GM21619 (cell line): Measurements from ENCODE around the gene HECTD1.
"Not testable (repeated sequence)": the region's sequence is repeated elsewhere in the genome, so short reads cannot be mapped to it uniquely, and the experiment has no call there.

Source experiments
- ATAC-seq: cut with Tn5 transposase; IDR thresholded peaks from one replicate; pipeline ENCODE4 v1.9.1; 2021; ENCODE audit not compliant: unreplicated experiment

HECTD1 gene

DNA sequence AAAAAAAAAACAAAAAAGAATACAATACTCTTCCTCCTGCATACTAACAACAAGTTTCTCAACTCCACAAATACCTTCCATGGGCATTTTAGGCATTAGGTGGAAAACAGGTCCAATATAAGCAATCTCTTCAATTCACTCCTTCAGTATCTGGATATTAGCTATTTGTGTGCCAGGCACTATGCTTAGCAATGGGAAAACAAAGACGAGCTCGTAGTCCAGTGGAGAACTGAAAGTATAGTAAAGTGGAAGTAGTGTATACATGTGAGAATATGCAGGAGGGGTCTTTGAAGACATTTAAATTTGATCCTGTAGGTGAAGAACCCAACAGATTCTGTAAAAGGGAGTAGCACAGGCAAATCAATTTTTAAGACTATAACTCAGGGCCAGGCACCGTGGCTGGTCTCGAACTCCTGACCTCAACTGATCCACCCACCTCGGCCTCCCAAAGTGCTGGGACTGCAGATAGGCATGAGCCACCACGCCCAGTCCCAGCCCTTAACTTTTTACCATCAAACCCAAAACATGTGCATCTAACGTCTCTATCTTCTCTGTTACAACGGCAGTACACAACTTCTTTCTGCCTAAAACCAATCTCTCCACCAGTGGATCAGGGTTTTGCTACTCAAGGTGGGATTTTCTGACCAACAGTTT is 10.6 kb downstream of the HECTD1 start:
- no peak for ATAC-seq

DNA sequence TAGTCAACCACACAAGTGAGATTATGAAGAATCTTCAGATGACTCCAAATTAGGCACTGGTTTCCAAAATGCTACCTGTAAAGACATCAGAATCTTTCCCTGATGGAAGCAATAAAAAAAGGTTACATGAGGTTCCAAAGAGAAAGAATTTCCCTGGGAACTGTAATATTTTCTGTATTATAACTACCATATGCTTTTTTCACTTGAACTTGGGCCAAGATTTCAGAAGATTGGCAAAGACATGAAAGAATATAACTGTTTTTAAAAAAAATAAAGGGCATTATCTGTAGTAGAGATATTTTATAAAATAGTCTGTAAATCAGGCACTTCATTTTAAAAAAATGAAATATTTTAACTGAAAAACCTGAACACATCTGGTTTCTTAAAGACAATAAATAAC is 12.9 kb downstream of the HECTD1 start:
- no peak for ATAC-seq

DNA sequence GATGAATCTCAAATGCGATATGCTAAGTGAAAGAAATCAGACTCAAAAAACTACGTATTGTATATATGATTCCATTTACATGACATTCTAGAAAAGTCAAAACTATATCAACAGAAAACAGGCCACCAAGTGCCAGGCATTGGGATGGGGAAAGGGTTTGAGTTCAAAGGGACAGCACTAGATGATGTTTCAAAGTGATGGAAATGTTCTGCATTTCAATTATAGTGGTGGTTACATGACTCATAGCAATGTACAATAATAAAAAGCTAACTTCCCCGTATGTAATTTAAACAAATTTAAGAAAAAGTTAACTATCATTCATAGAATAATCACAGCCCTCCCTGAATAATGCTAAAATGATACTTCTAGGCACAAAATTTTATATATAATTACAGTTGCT is 13.5 kb downstream of the HECTD1 start:
- ATAC-seq, result no peak

DNA sequence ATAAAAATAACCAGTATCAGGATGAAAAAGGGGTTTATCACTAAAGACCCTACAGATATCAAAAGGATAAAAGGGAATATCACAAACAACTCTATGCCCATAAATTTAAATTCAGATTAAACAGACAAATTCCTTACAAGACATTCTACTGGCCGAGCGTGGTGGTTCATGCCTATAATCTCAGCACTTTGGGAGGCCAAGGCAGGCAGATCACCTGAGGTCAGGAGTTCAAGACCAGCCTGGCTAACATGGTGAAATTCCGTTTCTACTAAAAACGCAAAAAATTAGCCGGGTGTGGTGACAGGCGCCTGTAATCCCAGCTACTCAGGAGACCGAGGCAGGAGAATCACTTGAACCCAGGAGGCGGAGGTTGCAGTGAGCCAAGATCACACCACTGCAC is 15.0 kb downstream of the HECTD1 start:
- not testable (repeated sequence) for ATAC-seq

DNA sequence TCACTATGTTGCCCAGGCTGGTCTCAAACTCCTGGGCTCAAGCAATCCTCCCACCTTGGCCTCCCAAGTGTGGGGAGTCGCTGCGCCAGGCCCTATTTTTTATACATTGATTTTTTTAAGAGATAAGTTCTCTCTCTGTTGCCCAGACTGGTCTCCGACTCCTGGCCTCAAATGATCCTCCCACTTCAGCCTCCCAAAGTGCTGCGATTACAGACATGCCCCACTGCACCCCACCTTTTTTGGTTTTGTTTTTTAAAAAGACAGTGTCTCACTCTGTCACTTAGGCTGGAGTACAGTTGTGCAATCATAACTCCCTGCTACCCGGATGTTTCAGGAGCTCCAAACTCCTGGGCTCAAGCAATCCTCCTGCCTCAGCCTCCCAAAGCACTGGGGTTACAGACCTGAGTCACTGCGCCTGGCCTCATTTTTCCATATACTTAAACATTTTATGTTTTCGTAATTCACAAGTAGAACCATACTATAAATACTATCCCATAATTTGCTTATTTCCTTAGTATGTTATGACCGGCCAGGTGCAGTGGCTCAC is 16.8 kb downstream of the HECTD1 start:
- no peak for ATAC-seq

DNA sequence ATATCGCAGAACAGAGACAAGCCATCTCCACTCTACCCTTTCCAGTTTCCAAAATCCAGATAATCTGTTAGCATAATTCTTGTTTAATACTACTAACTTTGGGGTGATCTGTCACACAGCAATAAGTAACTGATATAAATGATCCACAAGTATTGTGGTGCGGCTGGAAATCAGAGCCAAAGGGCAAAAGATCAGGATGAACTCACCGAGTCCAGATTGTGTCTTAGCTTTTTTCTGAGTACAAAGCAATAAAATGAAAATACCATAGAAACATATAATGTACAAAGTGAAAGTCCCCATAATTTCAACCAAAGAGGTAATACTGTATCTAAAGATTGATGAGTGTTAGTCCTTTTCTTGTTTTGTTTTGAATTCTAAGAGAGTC is 17.4 kb downstream of the HECTD1 start:
- ATAC-seq, result no peak

DNA sequence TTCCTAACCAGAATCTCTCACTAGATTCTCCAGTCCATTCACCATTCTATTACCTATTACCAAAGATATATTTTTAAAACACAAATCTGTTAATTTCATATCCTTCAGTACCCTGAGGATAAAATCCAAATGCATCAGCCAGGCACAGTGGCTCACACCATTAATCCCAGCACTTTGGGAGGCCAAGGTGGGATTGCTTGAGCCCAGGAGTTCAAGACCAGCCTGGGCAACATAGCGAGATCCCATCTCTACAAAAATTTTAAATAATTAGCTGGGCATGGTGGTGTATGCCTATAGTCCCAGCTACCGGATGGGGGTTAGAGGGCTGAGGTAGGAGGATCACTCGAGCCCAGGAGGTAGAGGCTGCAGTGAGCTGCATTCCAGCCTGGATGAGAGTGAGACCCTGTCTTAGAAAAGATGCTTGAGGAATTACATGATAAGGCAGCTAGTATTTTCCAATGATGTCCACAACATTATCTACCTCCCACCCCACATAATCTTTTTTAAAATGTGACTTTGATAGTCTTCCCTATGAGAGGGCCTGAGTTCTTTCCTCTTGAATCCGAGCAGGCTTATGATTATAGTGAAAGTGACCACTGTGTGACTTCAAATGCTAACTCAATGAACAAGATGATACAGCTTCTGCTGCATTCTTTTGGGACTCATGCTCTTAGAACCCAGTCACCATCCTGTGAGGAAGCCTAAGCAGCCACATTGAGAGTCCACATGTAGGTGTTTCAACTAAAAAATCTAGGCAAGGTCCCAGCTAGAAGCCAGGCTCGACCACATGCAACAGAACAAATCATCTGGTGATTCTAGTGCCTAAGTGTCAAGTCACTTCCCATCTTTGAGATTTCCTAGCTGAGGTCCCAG is 18.0 kb downstream of the HECTD1 start:
- no peak for ATAC-seq

DNA sequence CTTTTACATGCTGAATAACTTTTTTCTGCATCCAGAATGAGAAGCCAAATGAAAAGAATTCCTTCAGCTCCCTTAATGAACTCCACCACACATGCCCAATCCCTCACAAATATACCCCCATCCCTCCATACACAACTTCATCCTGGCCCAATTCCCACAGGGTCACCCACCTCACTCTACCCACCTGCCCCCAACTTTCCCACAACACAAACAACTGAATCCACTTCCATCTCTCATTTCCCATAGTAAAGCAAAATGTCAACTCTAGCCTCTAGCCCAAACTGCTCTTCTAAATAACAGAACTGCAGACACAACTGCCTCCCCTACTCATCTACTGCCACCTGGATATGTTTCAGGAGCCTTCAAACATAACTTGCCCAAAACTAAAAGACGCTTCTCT is 18.8 kb downstream of the HECTD1 start:
- no peak for ATAC-seq

DNA sequence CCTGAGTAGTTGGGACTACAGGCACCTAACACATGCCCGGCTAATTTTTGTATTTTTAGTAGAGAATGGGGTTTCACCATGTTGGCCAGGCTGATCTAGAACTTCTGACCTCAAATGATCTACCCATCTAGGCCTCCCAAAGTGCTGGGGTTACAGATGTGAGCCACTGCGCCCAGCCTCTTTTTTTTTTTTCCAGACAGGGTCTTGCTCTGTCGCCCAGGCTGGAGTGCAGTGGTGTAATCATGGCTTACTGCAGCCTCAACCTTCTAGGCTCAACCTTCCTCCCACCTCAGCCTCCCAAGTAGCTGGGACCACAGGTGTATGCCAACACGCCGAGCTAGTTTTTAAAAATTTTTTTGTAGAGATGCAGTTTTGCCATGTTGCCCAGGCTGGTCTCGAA is 25.6 kb downstream of the HECTD1 start:
- ATAC-seq, result not testable (repeated sequence)

DNA sequence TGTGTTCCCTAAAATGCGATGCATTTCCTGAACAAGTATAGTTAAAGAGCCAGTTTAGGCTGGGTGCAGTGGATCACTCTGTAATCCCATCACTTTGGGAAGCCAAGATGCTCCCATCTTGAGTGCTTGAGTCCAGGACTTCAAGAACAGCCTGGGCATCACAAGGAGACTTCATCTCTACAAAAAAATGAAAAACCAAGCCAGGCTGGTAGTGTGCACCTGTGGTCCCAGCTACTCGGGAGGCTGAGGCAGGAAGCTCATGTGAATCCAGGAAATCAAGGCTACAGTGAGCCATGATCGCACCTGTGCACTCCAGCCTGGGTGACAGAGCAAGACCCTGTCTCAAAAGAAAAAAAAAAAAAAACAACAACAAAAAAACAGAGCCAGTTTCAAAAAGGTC is 26.3 kb downstream of the HECTD1 start:
- no peak for ATAC-seq

DNA sequence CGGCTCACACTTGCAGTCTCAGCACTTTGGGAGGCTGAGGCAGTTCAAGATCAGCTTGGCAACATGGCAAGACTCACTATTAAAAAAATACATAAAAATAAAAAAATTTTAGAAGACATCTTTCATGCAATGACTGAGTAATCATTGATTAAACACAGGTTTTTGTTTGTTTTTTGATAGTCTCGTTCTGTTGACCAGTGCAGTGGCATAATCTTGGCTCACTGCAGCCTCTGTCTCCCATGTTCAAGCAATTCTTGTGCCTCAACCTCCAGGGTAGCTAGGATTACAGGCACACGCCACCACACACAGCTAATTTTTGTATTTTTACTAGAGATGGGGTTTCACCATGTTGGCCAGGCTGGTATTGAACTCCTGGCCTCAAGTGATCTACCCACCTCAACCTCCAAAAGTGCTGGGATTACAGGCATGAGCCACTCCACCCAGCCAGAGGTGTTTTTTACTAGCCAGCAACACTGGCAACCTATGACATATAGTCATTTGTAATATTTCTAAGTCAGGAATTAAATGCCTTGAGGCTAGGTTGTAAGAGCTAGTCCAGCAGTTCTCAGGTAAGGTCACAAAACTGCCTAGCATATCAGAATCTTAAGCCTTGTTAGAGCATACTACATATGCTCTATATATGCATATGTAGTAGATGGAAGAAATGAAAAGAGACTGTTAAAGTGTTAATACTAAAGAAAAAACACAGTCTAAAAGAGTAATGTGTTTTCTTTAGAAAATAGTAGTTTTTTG is 27.1 kb downstream of the HECTD1 start:
- ATAC-seq, result no peak

DNA sequence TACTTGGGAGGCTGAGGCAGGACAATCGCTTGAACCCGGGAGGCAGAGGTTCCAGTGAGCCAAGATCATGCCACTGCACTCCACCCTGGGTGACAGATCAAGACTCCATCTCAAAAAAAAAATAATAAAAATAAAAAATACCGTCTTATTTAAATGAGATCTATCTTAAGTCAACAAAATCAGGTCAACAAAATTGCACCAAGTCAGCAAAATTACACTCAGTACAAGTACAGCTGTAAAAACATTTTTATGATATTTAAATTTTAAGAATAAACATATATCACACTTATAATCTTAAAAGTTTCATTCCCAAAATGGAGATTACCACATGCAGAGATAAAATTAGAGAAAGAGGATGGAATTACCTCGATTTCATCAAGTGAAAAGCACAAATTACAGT is 33.2 kb downstream of the HECTD1 start:
- ATAC-seq, result no peak

DNA sequence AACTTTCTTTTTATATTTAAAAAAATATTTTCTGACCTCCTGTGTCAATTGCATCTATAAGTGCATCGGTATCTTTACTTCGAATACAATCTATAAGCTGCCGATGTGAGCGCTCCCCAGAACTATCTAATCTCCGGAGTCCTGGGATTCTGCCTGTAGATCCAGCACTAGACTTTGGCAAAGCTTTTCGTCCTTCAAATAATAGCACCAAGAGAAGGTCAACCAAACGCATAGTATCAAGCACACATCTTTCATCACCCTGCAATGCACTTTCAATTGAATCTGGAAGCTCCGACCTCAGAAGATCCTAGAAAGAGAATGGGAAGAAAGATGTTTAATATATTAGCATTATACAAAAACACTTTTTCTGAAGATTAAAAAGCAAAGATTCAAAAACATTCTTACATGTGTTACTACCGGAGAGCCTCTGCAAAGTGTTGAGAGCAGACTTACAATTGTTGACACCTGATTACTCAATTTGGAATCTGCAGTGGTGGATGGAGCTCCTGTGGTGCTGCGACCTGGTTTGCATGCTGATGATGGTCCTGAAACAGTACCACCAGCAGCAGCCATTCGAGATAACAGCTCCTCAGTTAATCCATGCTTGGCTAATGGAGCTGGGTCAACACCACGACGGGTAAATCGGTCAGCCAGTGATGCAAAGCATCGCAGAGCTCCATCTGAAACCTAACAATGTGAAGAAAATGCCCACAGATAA is 34.3 kb downstream of the HECTD1 start:
- ATAC-seq, result no peak

DNA sequence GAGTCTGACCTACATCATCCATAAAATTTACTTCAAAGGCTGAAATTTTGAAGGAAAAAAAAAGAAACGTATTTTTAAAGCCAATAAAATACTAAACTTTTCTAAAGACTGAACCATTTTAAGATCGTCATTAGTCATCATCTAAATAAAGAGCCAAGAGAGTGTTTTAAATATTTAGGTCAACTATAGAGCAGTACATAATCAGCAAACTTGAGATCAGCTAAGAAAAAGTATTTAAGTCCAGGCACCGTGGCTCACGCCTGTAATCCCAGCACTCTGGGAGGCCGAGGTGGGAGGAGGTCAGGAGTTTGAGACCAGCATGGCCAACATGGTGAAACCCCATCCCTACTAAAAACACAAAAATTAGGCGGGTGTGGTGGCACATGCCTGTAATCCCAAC is 35.5 kb downstream of the HECTD1 start:
- ATAC-seq, result no peak

DNA sequence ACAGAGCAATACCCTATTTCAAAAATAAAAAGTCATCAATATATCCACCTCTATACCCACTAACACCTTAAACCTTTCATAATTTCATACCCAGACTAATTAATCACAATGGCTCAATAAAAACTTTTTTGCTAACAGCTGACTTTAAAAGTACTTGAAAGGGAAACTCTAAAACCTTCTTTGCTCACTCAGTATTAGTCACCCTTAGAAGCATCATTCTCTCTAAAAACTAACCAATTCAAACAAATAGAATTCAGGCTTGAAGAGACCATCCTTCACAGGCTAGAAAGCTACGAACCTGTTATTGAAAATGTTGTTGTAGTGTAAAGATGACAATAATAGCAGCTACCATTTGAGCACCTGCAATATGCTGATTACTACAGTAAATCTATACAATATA is 37.2 kb downstream of the HECTD1 start:
- ATAC-seq, result no peak

DNA sequence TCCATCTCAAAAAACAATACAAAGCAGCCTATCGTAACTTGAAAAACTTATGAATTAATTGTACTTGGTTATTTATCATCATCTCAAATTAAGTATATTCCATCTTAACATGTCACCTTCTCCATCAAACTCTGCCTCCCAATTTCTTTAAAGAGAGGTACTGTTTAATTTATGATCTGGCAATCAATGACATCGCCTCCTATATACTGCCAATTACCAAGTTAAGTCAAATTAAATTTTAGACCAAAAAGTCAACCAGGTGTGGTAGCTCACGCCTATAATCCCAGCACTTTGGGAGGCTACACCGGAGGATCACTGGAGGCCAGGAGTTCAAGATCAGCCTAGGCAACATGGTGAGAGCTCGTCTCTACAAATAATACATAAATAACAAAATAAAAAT is 37.7 kb downstream of the HECTD1 start:
- ATAC-seq, result no peak

DNA sequence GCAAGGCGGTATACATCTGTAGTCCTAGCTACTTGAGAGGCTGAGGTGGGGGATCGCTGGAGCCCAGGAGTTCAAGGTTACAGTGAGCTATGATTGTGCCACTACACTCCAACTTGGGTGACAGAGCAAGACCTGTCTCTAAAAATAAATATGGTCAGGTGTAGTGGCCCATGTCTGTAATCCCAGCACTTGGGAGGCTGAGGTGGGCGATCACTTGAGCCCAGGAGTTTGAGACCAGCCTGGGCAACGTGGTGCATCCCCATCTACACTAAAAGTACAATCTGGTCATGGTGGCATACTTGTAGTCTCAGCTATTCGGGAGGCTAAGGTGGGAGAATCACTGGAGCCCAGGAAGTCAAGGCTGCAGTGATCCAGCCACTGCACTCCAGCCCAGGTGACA is 40.6 kb downstream of the HECTD1 start:
- ATAC-seq, result no peak

DNA sequence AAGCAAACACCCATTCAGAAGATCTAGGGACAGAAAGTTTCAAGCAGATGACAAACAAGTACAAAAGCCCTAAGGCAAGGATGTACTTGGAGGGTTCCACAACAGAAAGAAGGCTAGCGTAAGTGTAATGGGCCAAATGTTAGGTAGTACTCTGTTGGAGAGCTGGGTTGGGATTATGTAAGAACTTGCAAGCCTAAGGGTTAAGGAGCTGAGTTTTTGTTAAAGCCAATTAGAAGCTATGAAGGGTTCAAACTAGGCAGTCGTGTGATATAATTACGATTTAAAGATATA is 41.4 kb downstream of the HECTD1 start:
- ATAC-seq, result no peak

DNA sequence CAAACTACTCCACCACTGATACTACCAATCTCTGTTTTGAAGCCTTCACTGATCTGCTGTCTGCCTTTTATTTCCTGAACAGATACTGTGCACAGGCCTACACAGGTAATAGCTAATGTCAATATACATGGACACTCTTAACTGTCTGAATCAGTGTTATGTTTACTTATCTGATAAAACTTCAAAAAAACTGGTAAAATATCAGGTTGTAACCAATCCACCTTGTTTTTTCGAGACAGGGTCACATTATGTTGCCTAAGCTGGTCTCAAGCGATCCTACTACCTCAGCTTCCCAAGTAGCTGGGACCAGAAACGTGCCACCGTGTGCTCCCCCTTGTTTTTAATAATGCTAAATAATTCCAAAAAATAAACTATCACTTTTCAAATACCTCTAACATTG is 43.5 kb downstream of the HECTD1 start:
- no peak for ATAC-seq

DNA sequence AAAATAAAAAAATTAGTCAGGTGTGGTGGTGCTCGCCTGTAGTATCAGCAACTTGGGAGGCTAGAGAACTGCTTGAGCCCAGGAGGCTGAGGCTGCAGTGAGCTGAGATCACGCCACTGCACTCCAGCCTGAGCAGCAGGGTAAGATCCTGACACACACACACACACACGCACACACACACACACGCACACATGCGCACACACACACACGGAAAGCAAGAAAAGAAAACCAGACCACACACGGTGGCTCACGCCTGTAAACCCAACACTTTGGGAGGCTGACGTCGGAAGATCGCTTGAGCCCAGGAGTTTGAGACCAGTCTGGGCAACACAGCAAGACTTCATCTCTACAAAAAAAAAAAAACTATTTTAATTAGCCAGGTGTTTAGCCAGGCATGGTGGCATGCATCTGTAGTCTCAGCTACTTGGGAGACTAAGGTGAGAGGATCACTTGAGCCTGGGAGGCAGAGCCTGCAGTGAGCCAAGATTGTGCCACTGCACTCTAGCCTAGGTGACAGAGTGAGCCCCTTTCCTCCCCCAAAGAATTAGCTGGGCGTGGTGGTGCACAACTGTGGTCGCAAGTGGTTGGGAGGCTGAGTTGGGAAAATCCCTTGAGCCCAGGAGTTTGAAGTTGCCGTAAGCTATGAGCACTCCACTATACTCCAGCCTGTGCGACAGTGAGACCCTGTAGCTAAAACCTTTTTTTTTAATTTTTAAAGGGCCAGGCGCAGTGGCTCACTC is 44.5 kb downstream of the HECTD1 start:
- ATAC-seq, result no peak

DNA sequence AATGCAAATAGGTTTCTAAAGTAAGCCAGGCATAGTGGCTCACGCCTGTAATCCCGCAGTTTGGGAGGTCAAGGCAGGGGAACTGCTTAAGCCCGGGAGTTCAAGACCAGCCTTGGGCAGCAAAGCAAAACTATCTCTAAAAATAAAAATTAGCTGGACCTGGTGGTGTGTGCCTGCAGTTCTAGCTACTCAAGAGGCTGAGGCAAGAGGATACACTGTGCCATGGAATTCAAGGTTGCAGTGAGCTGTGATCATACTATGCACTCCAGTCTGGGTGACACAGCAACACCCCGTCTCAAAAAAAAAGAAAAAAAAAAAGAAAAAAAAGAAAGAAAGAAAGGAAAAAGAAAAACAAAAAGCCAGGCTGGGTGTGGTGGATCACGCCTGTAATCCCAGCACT is 46.3 kb downstream of the HECTD1 start:
- ATAC-seq, result no peak
